NCI-H187 (cell line): Measurements from ENCODE around the gene ADARB2.
"Not testable (repeated sequence)": the region's sequence is repeated elsewhere in the genome, so short reads cannot be mapped to it uniquely, and the experiment has no call there.

Source experiments
- DNase-seq, 2 experiments: peaks; one replicate each; lab custom pipeline; 2025; lab: John Stamatoyannopoulos, UW

Gene ADARB2

DNA sequence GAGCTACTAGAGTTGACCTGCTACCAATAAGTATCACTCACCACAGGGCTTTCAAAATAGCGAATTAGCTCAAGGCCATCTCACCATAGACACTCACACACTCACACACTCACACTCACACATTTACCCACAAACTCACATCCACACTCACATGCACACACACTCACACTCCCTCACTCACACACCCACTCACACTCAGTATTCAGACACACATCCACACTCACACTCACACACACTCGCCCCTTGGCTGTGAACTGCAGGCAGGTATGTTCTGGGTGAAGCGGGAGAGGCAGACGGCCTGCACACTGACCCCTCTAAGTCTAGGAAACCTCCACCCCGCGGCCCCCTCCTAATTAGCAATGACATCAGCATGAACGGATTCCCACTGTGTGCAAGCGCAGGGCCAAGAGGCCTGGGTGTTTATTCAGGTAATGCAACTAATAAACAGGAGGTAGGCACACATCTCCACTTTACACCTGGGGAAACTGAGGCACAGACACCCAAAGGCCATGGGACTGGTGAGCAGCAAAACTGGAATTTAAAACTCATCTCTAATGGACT, 94.6 kb downstream of the ADARB2 start:
- DNase-seq, result no peak

DNA sequence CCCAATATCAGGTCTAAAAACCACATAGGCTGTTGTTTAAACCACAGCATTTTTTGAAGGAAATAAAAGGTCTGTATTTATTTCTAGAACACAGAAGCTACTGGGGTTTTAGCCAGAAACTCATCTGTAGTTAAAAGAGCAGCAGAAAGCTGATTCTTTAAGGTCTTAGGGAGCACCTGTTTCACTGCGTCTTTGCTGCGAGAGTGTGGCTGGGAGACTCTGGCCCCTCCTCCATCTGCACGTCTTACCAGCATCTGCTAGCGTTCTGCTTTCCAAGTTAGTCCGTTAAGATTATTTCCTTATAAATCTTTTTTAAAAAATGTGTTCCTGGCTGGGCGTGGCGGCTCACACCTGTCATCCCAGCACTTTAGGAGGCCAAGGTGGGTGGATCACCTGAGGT, 95.9 kb downstream of the ADARB2 start:
- no peak for DNase-seq

DNA sequence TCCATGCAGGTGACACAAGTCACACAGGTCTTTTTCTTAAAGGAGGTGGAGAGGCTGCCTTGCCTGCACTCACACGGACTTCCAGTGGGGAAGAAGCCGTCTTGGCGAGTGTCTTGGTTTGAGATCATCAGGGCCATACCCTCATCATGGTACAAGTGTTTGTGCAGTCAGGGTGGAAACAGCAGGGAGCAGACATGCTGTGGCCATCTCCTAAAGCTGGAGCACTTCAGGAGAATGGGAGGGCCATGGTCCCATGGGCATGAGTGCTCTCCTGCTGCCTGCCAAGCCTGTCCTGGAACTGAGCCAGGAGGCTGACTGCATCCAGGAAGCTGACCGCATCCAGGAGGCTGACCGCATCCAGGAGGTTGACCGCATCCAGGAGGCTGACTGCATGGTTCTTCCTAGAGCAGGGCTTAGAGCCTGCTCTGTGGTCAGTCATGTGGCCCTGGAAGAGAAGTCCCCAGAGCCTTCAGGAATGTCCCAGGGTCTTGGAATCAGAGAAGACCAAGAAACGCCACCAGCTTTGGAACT, 98.4 kb downstream of the ADARB2 start:
- peak in 1 of 2 experiments; percentile 9 for DNase-seq

DNA sequence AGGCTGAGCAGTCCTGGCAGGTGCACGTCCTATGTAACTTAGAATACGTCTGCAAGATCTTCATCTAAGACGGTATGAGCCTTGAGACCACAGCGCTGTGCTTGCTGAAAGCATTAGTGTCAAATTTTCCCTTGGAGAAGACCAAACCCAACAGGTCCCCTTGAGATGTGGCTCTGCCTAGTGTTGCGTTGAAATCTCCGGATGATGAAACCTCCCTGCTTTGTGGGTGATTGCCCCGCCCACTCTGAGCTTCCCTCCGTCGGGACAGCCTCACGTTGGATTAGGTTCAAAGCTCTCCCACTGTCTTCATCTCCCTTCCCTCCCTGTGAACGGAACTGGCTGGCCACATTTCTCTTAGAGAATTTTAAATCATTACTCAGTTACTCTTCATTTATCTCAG, 102.0 kb downstream of the ADARB2 start:
- no peak for DNase-seq

DNA sequence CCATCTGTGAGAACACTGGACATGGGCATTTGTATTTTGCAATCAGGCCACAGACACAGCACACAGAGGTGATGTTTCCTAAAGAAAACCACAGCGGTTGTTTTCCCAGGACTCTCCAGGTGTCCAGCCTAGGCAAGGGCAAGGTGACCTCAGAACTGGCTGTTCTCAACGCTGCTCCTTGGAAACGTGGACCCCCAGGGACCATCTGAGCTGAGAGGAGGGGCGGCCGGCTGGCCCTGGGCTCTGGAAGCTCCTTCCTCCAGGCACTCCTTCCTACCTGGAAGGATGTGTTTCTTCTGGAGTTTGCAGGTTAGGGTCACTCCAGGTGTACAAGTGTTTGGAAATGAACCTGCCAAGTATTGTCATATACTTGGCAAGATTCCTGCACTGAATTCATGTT, 103.1 kb downstream of the ADARB2 start:
- no peak for DNase-seq

DNA sequence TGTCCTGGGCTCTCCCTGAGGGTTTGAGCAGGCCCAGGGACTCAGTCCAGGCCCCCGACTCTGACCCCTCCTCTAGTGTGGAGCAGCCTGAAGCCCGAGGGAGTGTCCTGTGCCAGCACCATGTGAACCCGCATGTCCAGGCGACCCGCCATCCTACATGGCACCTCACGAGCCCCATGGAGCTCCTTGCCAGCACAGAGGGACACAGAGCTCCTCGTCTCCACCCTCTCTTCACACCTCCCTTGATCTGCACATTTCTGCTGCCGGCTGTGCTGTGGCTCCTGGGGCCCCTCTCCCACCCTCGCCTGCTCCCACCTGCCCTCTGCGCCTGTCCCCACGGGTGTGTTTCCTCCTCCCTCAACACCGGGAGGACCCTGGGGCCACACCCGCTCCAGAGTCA, 103.5 kb downstream of the ADARB2 start:
- no peak for DNase-seq

DNA sequence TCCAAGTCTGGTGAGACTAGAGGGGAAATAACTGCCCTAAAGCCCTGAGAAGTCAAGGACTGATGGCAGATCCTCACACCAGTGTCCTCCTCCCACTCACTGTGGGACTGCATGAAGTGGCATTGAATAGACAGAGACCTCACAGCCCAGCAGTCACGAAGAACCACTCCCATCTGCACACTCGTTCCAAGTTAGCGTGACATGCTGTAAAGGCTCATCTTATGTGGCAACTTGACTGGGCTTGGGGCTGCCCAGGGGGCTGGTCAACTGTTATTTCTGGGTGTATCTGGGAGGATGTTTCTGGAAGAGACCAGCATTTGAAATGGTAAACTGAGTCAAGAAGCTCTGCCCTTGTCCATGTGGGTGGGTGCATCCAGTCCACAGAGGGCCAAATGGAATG, 104.7 kb downstream of the ADARB2 start:
- DNase-seq, result no peak

DNA sequence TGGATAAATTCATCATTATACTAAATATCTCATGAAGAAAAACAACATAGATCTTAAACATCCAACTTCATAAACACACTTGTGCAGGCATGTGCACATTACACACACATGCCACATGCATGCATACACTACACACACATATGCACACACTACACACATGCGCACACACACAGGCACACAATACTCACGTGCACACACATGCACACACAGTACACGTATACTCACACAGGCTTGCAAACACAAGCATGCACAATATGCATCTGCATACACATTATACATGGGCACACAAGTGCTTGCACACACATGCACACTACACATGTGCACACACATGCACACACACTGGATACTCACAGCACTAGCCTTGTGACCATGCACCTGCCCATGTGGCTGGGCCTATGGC, 105.2 kb downstream of the ADARB2 start:
- DNase-seq, result no peak

DNA sequence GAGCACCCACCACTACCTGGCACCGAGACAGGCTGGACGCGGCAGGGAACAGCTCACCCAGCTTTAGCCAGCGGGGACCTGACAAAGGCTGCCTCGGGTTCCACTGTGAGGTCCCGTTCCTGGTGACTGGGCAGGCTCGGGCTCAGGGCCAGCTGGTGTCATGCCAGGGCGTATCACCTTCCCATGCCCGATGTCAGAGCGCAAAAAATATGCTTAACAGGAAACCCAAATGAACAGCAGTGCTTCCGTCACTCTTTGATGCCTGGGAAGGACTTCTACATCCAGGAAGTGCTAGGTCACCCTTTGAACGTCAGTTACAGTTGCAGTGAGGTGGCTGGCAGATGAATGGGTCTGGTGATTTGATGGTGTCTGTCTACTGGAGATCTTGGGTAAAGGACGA, 106.0 kb downstream of the ADARB2 start:
- DNase-seq, result no peak

DNA sequence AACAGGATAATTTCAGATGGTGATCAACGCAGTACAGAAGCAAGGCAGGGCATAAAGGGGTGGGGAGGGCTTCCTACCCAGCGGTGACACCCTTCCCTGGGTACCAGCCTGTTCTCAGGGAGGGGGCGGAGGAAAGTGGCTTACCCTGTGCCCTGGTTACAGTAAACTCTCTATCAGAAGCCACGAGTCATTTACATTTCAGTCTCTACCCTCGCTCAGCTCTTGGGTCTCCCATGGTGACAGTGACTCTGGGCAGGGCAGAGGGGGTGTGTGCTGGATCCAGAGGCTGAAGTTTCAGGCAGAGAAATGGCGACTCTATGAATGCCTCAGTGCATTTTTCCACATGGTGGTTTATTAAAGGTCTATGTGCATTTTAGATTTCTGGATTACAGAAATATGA, 107.0 kb downstream of the ADARB2 start:
- no peak for DNase-seq

DNA sequence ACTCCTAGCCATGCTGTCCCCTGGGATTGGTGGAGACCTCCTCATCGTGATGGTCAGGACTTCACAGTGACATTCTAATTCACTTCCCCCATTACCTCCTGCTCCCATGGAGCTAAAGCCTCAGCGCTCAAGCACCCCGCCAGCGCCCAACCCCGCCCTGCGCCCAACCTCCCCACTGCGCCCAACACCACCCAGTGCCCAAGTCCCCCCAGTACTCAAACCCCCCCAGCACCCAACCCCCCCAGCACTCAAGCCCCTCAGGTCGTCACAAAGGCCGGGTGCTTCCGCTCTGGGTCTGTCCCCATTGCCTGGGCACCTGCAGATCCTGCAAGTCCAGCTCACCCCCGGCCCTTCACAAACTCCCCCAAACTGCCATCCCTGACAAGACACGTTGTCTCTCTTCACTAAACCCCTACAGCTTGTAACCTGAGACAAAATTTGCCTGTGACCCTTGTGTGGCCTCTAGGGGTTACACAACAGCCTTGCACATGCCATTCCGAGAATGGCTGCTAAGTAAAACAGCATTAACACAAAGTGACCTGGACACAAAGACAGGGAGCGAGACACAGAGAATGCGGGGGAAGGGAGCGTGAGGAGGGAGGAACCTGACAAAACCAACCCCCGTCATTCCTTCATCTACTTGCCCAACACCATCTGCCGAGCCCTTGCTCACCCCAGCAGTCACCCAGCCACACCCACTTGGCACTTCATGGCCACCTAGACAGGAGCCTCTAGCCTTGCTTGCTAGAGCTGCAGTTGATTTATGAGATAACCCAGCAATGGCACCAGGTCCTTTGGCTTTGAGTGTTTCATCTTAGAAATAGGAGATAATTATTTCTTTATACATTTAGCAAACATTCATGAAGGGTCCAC, 107.8 kb downstream of the ADARB2 start:
- peak in 1 of 2 experiments; percentile 1 for DNase-seq

DNA sequence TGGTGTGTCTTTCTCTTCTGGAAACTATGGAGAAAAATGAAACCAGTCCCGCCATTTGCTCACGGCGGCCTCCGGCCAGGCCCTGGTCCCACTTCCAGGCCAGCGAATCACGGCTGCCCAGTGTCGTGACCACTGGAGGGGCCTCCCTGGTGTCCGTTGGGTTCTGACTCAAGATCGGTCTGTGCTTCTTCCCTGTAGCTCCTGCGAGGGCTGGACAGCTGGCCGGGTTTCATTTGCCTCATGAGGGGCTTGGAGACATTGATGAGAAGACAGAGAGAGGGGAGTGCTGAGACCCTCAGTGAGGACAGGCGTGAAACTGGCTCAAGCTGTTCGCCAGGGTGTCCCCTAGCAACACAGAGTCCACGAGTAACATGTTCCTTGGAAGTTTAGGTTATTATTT, 108.6 kb downstream of the ADARB2 start:
- DNase-seq, result no peak

DNA sequence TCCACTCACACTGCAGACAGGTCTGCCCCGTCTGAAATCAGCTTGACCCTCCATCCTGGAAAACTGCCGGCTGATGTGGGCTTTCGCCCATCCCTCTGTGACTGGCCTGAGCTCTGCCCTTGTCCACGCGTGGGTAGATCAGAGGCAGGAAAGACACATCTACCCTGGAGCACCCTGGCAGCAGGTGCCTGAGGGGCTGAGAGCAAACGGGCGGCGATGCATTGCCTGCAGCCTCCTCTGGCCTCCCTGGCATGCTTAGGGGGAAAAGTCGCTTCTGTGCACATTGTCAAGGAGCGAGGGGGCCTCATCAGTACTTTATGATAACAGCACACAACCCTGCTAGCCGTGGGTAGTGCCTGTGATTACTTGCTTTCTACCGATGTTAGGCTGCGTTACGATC, 109.4 kb downstream of the ADARB2 start:
- DNase-seq, result no peak

DNA sequence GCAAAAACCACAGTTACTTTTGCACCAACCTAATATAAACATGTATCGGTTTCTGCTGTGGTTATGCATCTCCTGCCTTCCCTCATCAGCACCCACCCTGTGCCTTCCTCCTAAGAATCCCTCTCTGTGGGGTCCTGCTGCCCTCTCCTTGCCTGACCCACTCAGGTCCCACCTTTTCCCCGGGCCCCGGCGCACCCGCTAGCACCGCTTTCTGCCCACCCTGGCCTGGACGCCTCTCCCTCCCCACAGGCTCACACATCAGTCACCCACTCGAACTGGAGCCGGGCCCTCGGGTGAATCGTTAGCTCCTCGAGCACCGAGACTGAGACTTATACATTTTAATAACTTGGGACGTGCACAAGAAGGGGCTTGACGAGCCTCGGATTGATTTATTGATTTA, 110.5 kb downstream of the ADARB2 start:
- DNase-seq, result no peak

DNA sequence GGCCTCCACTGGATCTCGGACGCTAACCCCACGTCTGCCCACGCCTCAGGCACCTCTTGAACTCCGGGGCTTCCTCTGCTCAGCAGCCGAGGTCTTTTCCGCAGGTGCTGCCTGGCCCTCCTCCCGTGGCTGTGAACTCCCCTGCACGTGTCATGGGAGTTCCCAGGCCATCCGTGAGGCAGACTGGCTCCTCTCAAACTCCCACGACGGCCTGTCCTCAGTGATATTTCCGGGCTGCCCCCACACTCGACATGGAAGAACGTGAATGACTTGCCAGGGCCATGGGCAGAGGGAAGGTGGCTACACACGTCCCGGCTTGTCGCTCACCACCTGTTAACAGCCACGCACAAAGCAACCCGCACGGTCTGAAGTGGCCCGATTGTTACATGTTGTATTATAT, 110.9 kb downstream of the ADARB2 start:
- DNase-seq, result no peak

DNA sequence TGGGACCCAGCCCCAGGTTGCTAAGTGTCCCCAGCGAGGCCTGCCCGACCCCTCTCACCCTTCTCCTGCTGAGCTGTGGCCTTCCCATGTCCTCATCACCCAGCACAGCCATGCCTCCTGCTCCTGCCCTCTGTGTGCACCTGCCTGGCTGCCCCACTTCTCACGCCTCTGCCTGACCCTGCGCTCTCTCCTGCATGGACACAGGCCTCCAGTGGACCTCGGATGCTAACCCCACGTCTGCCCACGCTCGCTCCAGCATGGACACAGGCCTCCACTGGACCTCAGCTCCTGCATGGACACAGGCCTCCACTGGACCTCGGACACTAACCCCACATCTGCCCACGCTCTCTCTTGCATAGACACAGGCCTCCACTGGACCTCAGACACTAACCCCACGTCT, 111.6 kb downstream of the ADARB2 start:
- no peak for DNase-seq

DNA sequence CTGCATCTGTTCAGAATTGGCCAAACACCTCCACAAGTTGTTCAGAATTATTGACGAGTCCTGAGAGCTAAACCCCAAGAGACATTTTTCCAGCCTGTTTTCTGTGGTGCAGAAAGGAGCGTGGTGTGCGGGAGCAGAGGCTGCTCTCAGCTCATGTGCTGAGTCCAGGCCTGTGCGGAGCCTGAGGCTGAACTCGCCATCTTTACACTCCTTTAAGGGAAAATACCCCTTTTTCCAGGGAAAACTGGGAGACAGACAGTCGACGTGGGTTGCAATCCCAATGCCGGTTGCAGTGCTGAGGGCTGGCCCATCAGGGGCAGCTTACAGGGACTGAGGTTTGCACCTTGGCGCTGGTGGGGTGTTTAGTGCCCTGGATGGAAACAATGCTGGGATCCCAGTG, 112.2 kb downstream of the ADARB2 start:
- DNase-seq, result no peak

DNA sequence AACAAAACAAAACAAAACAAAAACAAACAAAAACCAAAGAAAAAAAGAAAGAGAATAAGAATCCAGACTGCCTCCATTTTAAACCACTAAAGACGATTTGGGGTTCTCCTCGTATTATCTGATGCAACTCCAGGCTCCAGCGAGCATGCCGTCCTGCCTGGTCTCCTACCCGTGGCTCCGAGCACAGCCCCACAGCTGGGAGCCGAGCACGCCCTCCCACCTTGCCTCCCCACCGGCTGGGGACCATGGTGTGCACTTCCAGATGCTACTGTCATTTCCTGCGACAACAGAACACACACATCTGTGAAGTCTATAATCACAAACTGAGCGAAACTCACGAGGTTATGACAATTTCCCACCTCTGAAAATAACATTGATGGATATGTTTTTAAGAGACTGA, 113.1 kb downstream of the ADARB2 start:
- DNase-seq, result no peak

DNA sequence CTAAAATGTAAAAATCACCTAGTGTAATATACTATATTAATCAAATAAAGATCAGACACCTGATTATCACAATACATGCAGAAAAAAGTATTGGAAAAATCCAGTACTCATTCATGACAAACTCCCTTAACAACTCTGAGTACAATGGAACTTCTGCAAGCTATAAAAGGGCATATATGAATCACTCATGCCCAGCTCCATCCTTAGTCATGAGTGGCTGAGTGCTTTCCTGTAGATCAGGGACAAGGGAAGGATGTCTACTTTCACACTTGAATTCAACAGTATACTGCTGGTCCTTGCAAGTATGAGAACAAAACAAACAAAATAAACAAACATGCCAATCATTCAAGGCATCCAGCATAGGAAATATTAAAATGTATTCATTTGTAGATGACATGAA, 116.5 kb downstream of the ADARB2 start:
- no peak for DNase-seq

DNA sequence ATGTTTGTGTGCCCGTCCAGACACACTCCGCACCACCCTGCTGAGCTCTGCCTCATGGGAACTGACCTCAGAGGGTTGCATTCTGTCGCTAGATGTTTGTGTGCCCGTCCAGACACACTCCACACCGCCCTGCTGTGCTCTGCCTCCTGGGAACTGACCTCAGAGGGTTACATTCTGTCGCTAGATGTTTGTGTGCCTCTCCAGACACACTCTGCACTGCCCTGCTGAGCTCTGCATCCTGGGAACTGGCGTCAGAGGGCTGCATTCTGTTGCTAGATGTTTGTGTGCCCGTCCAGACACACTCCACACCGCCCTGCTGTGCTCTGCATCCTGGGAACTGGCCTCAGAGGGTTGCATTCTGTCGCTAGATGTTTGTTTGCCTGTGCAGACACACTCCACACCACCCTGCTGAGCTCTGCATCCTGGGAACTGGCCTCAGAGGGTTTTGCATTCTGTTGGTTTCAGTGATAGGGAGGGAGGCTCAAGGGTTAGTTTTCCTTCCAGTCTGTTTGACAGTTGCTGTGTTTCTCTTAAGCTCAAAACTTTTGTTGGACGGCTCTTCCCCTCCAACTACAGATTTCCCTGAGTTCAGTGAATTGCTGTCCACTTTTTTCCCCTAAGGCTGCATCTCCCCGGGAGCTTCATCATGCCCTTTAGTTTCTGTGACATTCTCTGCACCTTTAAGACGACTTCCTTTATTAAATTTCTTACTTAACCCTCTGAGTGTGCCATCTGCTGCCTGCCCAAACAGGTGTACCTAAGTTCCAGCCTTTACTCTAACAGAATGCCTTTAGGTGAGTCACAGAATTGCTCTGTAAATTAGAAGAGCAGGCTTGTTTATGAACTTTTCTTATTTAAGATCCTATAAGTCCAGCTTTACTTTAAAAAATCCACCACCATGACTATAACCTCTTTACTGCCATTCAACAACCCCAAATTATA, 119.7 kb downstream of the ADARB2 start:
- not testable (repeated sequence) for DNase-seq

DNA sequence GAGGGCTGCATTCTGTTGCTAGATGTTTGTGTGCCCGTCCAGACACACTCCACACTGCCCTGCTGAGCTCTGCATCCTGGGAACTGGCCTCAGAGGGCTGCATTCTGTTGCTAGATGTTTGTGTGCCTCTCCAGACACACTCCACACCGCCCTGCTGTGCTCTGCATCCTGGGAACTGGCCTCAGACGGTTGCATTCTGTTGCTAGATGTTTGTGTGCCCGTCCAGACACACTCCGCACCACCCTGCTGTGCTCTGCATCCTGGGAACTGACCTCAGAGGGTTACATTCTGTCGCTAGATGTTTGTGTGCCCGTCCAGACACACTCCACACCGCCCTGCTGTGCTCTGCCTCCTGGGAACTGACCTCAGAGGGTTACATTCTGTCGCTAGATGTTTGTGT, 120.6 kb downstream of the ADARB2 start:
- DNase-seq, result not testable (repeated sequence)

DNA sequence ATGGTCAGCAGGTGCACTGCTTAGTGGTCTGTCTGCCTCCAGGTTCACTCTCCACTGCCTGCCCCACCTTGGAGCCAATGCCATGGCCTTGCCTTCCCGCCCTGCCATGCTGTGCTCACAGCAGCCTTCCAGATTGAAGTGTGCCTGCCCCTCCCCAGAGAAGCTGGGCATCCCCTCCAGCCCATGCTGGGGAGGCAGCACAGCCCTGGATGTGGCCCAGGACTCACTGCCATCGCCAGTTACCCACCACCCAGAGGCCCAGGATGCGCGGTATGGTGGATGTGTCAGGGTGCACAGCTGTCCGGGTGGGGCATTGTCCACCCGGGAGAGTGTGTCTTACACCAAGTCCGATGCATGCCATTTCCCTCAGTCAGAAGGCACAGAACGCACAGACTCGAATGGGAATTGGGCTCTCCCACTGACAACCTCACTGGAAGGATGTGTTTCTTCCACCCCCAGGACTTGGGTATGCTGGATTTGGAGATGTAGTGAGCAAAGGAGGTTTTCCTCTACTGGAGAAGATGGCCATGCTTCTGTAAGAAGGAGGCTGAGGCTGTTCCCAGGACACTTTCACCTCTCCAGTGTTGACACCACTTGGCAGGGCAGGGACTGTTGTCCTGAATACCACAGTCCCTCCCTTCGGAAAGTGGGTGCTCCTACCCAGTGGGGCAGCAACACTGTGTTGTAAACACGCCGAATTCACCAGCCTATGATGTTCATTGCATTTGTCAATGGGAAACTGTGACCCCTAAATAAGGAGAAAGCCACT, 122.0 kb downstream of the ADARB2 start:
- no peak for DNase-seq
